ENCODE data around the gene PSMG2.

- TF ChIP-seq EZH2phosphoT487 (IDR thresholded peaks at IDR 0.05; ENCODE audit: borderline replicate concordance) (no peak), CTCF (conservative IDR thresholded peaks at IDR 0.05; ENCODE audit: low read length) (no peak)
These were observed 46.3 kb upstream of the PSMG2 start for GRCh38 chr18:12656605-12656937.

All from Loucy (cell line).